ENCODE data around the gene SAMD1.

The SAMD1 gene

GRCh38 chr19:14135985-14136508 lies 45.5 kb upstream of the SAMD1 start:
- peak overlapping the region; percentile 98 for H3K18ac ChIP-seq (ENCODE audit: low read length)
- H3K23ac ChIP-seq (ENCODE audit: low read length) = no peak overlapping the region
- peak overlapping the region; percentile 29 for H2BK5ac ChIP-seq (ENCODE audit: low read depth, low read length, poor library complexity)
- no peaks in the 10 kb centered on the region for H3K36me3 ChIP-seq (ENCODE audit: control insufficient read depth in 1 of 2, insufficient read depth in 2 of 2, low read length in 2 of 2)
- peaks cover 6% of the 10 kb centered on the region for H3K79me2 ChIP-seq (ENCODE audit: control insufficient read depth, insufficient read depth, low read length, poor library complexity)
- H2BK12ac ChIP-seq (ENCODE audit: low read length) = no peak overlapping the region
- no peaks in the 10 kb centered on the region for H3K27me3 ChIP-seq (ENCODE audit: insufficient read depth, low read length)
- H2AK5ac ChIP-seq (ENCODE audit: low read length) = peak overlapping the region; percentile 93
- H3K4me3 ChIP-seq (ENCODE audit: low read depth, low read length) = peak overlapping the region; percentile 93
- peaks cover 7 to 21% of the 10 kb centered on the region in 2 experiments for H3K4me1 ChIP-seq (ENCODE audit: control insufficient read depth in 1 of 2, insufficient read depth in 2 of 2, low read length in 2 of 2)
- no peak for DNase-seq
- peak overlapping the region; percentile 87 for H3K14ac ChIP-seq (ENCODE audit: low read length)
- no peaks in the 10 kb centered on the region for H3K9me3 ChIP-seq (ENCODE audit: insufficient read depth, low read depth, low read length)
- H2AFZ ChIP-seq (ENCODE audit: insufficient read depth, low read length, poor library complexity) = peak overlapping the region; percentile 93
- H4K12ac ChIP-seq (ENCODE audit: low read depth, low read length) = peak overlapping the region; percentile 65
- H4K91ac ChIP-seq (ENCODE audit: low read depth, low read length) = peak overlapping the region; percentile 78
- peak overlapping the region; percentile 88 for H2BK120ac ChIP-seq (ENCODE audit: insufficient read depth, low read length, poor library complexity)
- peaks cover 7% of the 10 kb centered on the region for H3K79me1 ChIP-seq (ENCODE audit: low read length)
- no CpG with 5 or more reads among the region's 38 CpGs for WGBS (ENCODE audit: extremely low coverage, insufficient coverage, insufficient read length)
- peak overlapping the region; percentile 2 for H3K27ac ChIP-seq (ENCODE audit: low read depth, low read length)
- peak overlapping the region; percentile 93 for H3K4me2 ChIP-seq (ENCODE audit: low read length)
- H3K9ac ChIP-seq (ENCODE audit: low read length) = peak overlapping the region; percentile 73
- peak overlapping the region; percentile 79 for H4K8ac ChIP-seq (ENCODE audit: low read depth, low read length)
- peak overlapping the region; percentile 54 for H3K4ac ChIP-seq (ENCODE audit: low read depth, low read length)

- no peak overlapping the region for H2BK12ac ChIP-seq (ENCODE audit: low read length)
- H2AFZ ChIP-seq (ENCODE audit: insufficient read depth, low read length, poor library complexity) = no peak overlapping the region
- H3K4ac ChIP-seq (ENCODE audit: low read depth, low read length) = peak overlapping the region; percentile 64
- no CpG with 5 or more reads among the region's 6 CpGs for WGBS (ENCODE audit: extremely low coverage, insufficient coverage, insufficient read length)
- no peaks in the 10 kb centered on the region for H3K27me3 ChIP-seq (ENCODE audit: insufficient read depth, low read length)
- peaks cover 7 to 21% of the 10 kb centered on the region in 2 experiments for H3K4me1 ChIP-seq (ENCODE audit: control insufficient read depth in 1 of 2, insufficient read depth in 2 of 2, low read length in 2 of 2)
- H3K23ac ChIP-seq (ENCODE audit: low read length) = no peak overlapping the region
- H3K79me1 ChIP-seq (ENCODE audit: low read length) = peaks cover 7% of the 10 kb centered on the region
- peak overlapping the region; percentile 93 for H3K4me2 ChIP-seq (ENCODE audit: low read length)
- no peak overlapping the region for H3K14ac ChIP-seq (ENCODE audit: low read length)
- H2AK5ac ChIP-seq (ENCODE audit: low read length) = no peak overlapping the region
- no peak overlapping the region for H3K27ac ChIP-seq (ENCODE audit: low read depth, low read length)
- H2BK5ac ChIP-seq (ENCODE audit: low read depth, low read length, poor library complexity) = no peak overlapping the region
- no peaks in the 10 kb centered on the region for H3K9me3 ChIP-seq (ENCODE audit: insufficient read depth, low read depth, low read length)
- peak overlapping the region; percentile 31 for H3K4me3 ChIP-seq (ENCODE audit: low read depth, low read length)
- H3K79me2 ChIP-seq (ENCODE audit: control insufficient read depth, insufficient read depth, low read length, poor library complexity) = peaks cover 6% of the 10 kb centered on the region
- H4K91ac ChIP-seq (ENCODE audit: low read depth, low read length) = no peak overlapping the region
- H4K8ac ChIP-seq (ENCODE audit: low read depth, low read length) = no peak overlapping the region
- no peaks in the 10 kb centered on the region for H3K36me3 ChIP-seq (ENCODE audit: control insufficient read depth in 1 of 2, insufficient read depth in 2 of 2, low read length in 2 of 2)
- no peak for DNase-seq
- peak overlapping the region; percentile 21 for H3K9ac ChIP-seq (ENCODE audit: low read length)
- H2BK120ac ChIP-seq (ENCODE audit: insufficient read depth, low read length, poor library complexity) = no peak overlapping the region
- H3K18ac ChIP-seq (ENCODE audit: low read length) = peak overlapping the region; percentile 14
- H4K12ac ChIP-seq (ENCODE audit: low read depth, low read length) = no peak overlapping the region
Observed at GRCh38 chr19:14135355-14135754, 44.8 kb upstream of the SAMD1 start.

- no peak overlapping the region for H2BK120ac ChIP-seq (ENCODE audit: insufficient read depth, low read length, poor library complexity)
- H3K4me3 ChIP-seq (ENCODE audit: low read depth, low read length) = no peak overlapping the region
- no peak overlapping the region for H4K8ac ChIP-seq (ENCODE audit: low read depth, low read length)
- no peak overlapping the region for H4K12ac ChIP-seq (ENCODE audit: low read depth, low read length)
- H4K91ac ChIP-seq (ENCODE audit: low read depth, low read length) = no peak overlapping the region
- H3K4me2 ChIP-seq (ENCODE audit: low read length) = no peak overlapping the region
- DNase-seq = peak; percentile 30 to 52
- no peak overlapping the region for H2BK5ac ChIP-seq (ENCODE audit: low read depth, low read length, poor library complexity)
- no peak overlapping the region for H3K9ac ChIP-seq (ENCODE audit: low read length)
- no peak overlapping the region for H3K18ac ChIP-seq (ENCODE audit: low read length)
- H2AK5ac ChIP-seq (ENCODE audit: low read length) = no peak overlapping the region
- no peak overlapping the region for H3K14ac ChIP-seq (ENCODE audit: low read length)
- H3K27me3 ChIP-seq (ENCODE audit: insufficient read depth, low read length) = no peaks in the 10 kb centered on the region
- no peaks in the 10 kb centered on the region for H3K79me1 ChIP-seq (ENCODE audit: low read length)
- no peak overlapping the region for H3K4ac ChIP-seq (ENCODE audit: low read depth, low read length)
- no peak overlapping the region for H3K23ac ChIP-seq (ENCODE audit: low read length)
- H3K27ac ChIP-seq (ENCODE audit: low read depth, low read length) = no peak overlapping the region
- H2BK12ac ChIP-seq (ENCODE audit: low read length) = no peak overlapping the region
- no peak overlapping the region for H2AFZ ChIP-seq (ENCODE audit: insufficient read depth, low read length, poor library complexity)
- no peaks in the 10 kb centered on the region for H3K79me2 ChIP-seq (ENCODE audit: control insufficient read depth, insufficient read depth, low read length, poor library complexity)
- no peaks in the 10 kb centered on the region for H3K9me3 ChIP-seq (ENCODE audit: insufficient read depth, low read depth, low read length)
- no CpG with 5 or more reads among the region's 4 CpGs for WGBS (ENCODE audit: extremely low coverage, insufficient coverage, insufficient read length)
- no peaks in the 10 kb centered on the region for H3K4me1 ChIP-seq (ENCODE audit: control insufficient read depth in 1 of 2, insufficient read depth in 2 of 2, low read length in 2 of 2)
- peaks cover 2 to 11% of the 10 kb centered on the region in 2 experiments for H3K36me3 ChIP-seq (ENCODE audit: control insufficient read depth in 1 of 2, insufficient read depth in 2 of 2, low read length in 2 of 2)
Observed at GRCh38 chr19:14127929-14128509, 37.5 kb upstream of the SAMD1 start.

- Histone ChIP-seq H4K12ac (ENCODE audit: low read depth, low read length) (no peak overlapping the region), H3K4me3 (ENCODE audit: low read depth, low read length) (no peak overlapping the region), H3K23ac (ENCODE audit: low read length) (no peak overlapping the region), H3K4ac (ENCODE audit: low read depth, low read length) (no peak overlapping the region), H3K36me3 (ENCODE audit: control insufficient read depth in 1 of 2, insufficient read depth in 2 of 2, low read length in 2 of 2) (peaks cover 6 to 13% of the 10 kb centered on the region in 2 experiments), H3K4me1 (ENCODE audit: control insufficient read depth in 1 of 2, insufficient read depth in 2 of 2, low read length in 2 of 2) (no peaks in the 10 kb centered on the region), H3K9me3 (ENCODE audit: insufficient read depth, low read depth, low read length) (no peaks in the 10 kb centered on the region), H2BK120ac (ENCODE audit: insufficient read depth, low read length, poor library complexity) (no peak overlapping the region), H3K18ac (ENCODE audit: low read length) (no peak overlapping the region), H2AK5ac (ENCODE audit: low read length) (no peak overlapping the region), H2BK12ac (ENCODE audit: low read length) (no peak overlapping the region), H3K27ac (ENCODE audit: low read depth, low read length) (no peak overlapping the region), H3K79me2 (ENCODE audit: control insufficient read depth, insufficient read depth, low read length, poor library complexity) (no peaks in the 10 kb centered on the region), H3K14ac (ENCODE audit: low read length) (no peak overlapping the region), H4K91ac (ENCODE audit: low read depth, low read length) (no peak overlapping the region), H2BK5ac (ENCODE audit: low read depth, low read length, poor library complexity) (no peak overlapping the region), H3K9ac (ENCODE audit: low read length) (no peak overlapping the region), H3K4me2 (ENCODE audit: low read length) (no peak overlapping the region), H3K27me3 (ENCODE audit: insufficient read depth, low read length) (no peaks in the 10 kb centered on the region), H4K8ac (ENCODE audit: low read depth, low read length) (no peak overlapping the region), H3K79me1 (ENCODE audit: low read length) (no peaks in the 10 kb centered on the region), H2AFZ (ENCODE audit: insufficient read depth, low read length, poor library complexity) (no peak overlapping the region)
- no peak for DNase-seq
- no CpG with 5 or more reads among the region's 8 CpGs for WGBS (ENCODE audit: extremely low coverage, insufficient coverage, insufficient read length)
Observed at GRCh38 chr19:14127176-14127575, 36.6 kb upstream of the SAMD1 start.
